Stimulated activated CD4-positive, alpha-beta T cell treated with anti-CD3 and anti-CD28 coated beads, Interleukin-1b, Interleukin-23, amount 100 ng/mL, for 4 hours (primary cell): Measurements from ENCODE around the gene MYMK.

ENCODE experiments used
- DNase-seq, 2 donors: peaks; one replicate each; pipeline ENCODE4 v3.0.0-alpha.2; 2020; ENCODE audit warnings: low read depth in 2 of 2

The MYMK gene

DNA sequence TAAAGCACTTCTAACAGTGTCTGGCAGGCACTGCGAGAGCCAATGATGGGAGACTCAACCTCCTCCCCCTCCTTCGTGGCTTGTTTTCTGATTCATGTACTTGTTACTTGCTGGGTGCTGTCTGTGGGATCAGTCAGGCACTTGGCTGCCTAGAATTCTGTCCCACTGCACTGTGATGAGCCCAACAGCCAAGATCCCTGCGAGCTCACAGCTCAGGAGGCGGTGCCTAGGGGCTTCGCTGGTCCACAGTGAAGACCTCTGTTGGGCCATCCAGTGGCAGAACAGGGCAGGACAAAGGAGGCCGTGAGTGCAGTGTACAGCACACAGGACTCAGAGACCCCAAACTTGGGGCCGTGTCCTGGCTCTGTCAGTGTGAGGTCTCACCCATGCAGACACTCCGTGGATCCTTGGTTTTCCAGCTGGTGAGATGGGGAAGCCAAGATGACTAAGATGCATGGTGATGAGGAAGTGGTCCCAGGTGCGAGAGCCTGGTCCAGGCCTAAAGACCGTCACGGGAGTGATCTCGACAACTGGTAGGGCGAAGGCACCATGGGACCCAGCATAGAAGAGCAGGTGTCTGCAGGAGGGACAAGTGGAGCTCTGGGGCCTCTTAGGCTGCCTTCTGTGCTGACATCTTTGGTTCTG is 19.5 kb downstream of the MYMK start:
- no peak for DNase-seq

- no peak for DNase-seq
Observed at GRCh38 chr9:133502112-133502511, 22.6 kb downstream of the MYMK start.

DNA sequence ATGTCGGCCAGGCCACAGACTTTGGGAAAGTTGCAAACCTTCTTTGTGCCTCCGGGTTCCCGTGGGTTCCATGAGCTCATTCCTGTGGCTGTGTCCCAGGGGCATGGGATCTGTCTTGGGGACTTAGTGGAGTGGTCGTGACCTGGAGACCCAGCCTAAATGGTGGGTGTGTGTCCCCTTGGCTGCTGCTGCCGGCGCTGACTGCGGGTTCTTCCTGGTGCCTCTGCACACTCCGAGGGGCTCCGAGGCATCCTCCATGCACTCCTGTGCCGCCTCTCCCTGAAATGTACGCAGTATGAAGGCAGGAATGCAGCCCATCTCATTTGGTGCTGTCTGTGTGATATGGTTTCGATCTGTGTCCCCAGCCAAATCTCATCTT is 24.9 kb downstream of the MYMK start:
- DNase-seq, result no peak

DNA sequence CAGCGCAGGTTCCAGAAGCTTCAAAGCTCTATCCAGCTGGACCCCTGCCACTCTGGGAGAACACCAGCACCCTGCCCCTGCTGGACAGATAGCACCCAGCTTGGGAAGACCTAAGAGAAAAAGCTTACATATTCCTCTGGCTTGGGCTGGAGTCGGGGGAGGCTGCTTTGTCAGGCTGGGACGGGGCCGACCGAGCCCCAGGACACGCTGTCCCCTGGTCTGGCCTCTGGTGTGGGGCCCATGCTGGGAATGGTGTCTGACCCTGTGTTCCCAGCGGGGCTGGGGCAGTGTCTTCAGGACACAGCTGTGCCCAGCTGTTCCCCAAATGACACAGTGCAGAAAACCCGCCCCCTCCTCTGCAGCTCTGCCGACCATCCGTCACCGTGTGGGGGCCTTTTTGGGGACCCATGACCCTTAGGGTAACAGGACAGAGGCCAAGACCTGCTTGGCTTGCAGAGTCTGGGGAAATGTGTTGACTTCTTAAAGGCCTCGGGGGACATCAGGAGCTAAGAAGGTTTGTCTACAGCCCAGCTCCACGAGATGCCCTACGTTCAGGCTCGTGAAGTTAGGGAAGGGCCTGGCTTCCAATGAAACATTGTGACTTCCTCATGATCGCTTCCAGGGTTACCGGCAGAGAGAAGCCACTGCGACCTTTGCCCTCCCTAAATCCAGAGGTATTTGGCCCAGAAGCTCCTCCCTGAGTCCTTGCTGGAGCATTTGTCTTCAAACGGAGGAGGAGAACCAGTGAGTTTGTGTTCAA is 25.4 kb downstream of the MYMK start:
- DNase-seq, result no peak

DNA sequence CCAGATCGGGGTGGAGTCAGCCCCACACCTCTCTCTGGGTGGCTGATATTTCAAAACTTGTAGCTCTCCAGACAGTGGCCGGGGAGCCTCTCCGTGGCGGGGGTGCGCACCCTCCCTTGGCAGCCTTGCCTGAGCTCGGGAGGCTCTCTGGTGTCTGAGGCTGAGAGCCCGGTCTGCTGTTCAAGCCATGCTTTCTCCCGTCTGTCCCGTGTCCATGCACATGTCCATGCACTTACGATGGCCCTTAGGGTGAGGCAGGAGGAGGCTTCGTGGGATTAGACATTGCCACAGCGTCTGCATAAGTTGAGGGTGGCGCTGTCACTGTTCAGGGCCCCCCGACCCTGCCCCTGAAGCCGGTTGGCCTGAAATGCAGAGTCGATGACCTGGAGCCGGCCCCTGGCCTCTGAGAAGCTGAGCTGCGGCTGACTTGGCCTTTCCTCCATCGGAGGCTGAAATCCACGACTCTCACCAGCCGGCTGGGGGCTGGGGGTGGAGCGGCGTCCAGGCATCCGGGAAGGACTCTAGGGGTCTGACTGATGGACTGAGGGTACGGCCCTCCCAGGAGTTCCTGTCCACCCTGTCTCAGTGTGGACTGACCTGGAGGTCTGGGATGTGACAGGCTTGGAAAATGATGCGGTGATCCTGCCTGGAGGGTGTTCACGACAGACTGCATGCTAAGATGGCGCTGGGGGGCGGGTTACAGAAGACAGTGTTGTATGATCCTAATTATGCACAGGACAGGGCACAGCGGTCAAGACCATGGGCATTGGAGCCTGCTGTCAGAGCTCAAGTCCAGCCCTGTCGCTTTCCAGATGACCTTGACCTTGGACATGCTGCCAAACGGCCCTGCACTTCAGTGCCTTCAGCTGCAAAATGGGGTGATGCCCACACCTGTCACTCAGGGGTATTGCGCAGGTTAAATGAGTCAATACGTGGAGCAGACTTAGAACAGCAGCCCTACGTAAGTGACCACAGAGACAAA is 27.6 kb downstream of the MYMK start:
- DNase-seq, result no peak

DNA sequence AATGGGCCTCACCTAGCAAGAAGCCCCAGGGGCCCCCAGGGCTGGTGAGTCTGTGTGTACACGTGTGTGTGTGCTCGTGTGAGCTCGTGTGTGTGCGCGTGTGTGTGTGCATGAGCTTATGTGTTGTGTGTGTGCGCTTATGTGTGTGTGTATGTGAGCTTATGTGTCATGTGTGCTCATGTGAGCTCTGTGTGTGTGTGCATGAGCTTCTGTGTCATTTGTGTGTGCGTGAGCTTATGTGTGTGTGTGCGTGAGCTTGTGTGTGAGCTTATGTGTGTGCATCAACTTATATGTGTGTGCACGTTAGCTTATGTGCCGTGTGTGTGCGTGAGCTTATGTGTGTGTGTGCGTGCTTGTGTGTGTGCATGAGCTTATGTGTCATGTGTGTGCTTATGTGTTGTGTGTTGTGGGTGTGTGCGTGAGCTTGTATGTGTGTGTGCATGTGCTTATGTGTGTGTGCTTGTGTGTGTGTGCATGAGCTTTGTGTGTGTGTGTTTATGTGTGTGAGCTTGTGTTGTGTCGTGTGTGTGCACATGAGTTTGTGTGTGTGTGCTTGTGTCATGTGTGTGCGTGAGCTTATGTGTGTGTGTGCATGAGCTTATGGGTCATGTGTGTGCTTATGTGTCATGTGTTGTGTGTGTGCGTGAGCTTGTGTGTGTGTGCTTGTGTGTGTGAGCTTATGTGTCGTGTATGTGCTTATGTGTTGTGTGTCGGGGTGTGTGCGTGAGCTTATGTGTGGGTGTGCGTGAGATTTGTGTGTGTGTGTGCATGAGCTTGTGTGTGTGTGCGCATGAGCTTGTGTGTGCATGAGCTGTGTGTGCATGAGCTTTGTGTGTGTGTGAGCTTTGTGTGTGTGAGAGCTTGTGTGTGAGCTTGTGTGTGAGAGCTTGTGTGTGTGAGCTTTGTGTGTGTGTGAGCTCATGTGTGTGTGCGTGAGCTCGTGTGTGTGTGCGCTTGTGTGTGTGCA is 29.1 kb downstream of the MYMK start:
- no peak for DNase-seq

DNA sequence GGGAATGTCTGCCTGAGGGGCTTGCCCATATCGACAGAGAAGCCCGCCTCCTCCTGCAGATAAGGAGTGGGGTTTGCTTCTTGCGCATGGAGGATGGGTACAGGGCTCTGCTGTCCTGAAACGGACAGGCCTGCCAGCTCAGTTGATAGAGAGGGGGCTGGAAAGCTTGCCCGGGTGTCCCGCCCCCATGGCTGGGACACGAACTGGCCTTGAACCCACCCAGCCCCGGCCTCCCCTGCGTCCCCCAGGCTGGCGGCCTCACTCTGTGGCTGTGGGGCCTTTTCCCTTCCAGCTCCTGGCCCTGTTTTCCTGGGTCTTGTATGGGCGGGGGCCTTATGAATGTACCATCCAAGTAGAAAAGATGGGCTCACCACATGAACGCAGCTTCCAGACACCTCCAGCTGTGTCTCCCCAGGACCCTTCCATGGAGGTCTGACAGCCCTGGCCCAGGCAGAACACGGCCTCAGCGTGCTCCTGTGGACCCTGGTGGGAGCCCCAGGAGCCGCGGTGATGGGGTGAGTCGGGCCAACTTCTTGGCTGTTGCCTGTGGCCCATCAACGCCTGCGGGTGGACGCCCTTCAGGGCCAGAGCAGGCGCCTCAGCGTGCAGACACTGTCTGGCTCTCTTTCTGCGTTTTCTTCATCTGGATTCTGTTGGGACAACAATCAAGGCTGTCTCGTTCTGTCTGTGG is 30.0 kb downstream of the MYMK start:
- no peak for DNase-seq

DNA sequence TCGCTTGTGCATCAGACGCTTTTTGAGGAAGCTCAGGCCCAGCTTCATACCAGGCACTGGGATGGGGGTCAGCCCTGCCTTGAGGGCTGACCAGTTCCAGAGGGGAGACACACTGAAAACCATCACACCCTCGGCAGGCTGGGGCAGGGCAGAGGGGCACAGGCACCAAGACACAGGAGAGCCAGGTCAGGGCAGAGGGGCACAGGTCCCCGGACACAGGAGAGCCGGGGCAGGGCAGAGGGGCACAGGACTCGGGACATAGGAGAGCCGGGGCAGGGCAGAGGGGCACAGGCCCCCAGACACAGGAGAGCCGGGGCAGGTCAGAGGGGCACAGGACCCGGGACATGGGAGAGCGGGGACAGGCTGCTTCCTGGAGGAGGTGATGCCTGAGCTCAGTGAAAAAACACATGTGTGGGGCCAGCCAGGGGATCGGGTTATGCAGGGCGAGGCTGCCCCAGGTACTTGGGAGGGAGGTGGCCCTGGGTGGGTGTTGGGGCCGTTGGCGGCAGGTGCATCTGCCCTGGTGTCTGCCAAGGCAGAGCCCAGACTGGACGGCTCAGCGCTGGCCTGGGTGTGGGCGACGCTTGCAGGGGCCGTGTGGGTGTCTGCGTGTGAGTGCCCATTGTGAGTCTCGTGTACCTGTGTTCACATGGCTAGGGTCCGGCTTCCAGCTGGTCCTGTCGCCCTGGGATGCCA is 30.8 kb downstream of the MYMK start:
- no peak for DNase-seq

DNA sequence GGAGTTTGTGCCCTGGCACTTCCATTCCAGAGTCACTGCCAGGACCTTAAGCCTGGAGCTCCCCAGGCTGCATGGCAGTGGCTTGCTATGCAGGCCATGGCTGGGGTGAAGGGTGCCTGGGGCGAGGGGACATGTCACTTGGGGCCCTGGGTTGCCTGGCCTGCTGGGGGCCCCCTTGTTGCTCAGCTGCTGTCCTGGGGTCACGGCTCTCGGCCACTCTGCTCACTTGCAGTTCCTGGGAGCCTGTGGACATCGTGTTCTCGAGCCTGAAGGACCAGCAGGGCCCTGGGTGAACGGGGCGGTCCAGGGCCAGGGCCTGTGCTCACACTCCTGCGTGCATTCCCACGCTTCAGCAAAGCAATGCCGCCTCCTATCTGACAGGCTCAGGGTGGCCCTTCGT is 31.3 kb downstream of the MYMK start:
- DNase-seq, result no peak

GRCh38 chr9:133492061-133493021 is 32.4 kb downstream of the MYMK start:
- DNase-seq, result no peak

DNA sequence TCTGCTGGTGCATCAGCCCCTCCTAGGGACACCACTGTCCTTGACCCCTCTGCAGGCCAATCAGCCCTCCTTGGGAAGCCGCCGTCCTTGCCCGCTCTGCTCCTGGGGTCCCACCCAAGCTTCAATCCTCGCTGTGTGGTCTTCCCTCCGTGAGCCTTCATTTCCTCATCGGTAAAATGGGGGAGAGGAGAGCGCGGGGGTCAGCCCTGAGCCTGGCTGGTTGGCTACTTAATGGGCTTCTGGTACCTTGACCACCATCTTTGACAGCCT is 33.2 kb downstream of the MYMK start:
- DNase-seq, result no peak

DNA sequence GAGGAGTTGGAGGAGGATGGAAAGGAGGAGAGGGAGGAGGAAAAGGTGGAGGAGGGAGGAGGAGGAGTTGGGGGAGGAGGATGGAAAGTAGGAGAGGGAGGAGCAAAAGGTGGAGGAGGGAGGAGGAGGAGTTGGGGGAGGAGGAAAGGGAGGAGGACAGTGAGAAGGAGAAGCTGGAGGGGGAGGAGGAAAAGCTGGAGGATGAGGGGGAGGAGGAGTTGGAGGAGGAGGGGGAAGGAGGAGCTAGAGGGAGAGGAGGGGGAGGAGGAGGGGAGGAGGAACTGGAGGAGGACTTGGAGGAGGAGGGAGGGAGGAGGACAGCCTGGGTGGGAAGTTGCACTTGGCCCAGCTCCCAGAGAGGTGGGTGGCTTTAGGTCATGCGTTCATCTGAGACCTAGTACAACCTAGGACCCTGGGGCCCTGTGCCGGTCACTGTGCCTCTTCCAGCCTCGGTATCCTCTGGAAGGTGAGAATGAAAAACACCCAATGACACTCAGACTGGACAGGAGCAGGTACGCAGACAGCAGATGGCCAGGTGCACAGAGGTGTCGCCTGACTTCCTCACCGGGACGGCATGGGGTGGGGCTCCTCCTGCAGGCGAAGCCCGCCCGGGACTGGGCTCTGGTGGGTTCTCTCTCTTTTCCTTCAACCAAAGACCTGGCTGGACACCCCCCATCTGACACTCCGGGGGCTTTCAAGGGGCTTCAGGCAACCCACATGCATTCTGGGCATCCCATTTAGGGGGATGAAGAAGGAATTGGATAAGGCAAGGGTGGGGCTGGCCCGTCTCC is 33.7 kb downstream of the MYMK start:
- no peak for DNase-seq

- no peak for DNase-seq
Observed at GRCh38 chr9:133490201-133490681, 34.5 kb downstream of the MYMK start.

DNA sequence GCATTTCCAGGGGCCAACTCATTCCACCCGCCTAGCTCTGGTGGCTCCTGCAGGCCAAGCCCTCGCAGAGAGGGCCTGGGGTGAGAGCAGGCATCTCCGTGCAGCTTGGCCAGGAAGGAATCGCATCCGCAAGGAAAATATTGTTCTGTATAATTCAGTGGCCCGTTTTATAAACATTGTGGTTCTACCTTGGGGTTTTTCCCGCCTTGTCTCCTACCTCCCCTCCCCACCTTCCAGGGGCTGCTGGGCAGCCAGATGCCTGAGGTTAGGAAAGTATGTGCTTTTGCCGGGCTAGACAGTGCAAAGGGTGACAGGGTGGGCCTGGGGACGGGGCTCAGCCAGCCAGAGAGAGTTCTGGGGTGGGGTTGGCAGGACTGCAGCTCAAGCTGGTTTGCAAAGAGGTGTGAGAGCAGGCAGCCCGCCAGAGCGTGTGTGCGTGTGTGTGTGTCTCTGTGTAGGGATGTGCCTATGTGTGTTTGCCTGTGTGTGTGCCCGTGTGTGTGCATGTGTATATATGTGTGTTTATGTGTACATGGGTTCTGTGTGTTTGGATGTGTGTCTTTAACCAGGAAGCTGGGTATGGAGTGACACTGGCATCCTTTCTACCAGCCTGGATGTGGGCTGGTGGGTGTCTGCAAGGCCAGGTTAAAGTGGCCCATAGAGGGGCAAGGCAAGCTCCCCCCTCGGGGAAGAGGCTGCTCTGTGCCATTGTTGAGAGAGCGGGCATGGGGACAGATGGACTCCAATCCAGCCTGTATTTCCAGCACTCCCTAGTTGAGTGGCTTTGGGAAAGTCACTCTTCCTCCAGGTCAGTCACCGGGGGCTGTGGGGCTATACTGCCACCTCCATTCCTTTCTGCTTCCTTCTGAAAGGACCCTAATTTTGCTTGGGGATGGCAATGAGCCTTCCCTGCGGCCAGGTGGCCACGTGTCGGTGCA is 35.2 kb downstream of the MYMK start:
- DNase-seq, result no peak

DNA sequence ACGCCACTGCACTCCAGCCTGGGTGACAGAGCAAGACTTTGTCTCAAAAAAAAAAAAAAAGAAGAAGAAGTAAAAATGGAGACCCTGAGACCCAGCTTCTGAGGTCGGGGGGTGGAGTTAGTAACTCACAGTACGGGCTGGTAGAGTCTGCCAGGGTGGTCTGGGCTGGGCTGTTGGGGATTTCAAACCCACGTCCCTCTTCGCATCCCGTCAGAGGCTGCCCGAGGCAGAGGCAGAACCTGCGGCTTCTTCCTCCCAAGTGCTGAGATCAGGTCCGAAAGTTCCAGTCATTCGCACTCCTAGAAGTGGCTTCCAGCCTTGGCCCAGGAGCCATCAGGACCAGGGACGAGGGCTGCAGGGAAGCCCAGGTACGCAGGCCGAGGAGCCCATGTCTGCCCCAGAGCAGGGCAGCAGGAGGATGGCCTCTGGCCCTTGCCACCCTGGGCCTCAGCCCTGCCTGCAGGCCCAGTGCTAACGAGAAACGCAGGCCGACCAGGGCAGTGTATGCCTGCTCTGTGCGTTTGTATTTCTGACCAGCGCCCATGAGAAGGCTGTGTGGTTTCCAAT is 36.0 kb downstream of the MYMK start:
- DNase-seq, result no peak

GRCh38 chr9:133487331-133487725 is 37.4 kb downstream of the MYMK start:
- no peak for DNase-seq
